ENCODE results near the gene MYO1G.

MYO1G gene

GRCh38 chr7:45003789-45004188, 25.0 kb upstream of the MYO1G start:
- TF ChIP-seq CTCF (IDR thresholded peaks at IDR 0.05; ENCODE audit: extremely low read depth, missing control alignments) = no peak
- no peak for DNase-seq (ENCODE audit: low spot score)

- no peak for DNase-seq (ENCODE audit: low spot score)
- no peak for TF ChIP-seq CTCF (IDR thresholded peaks at IDR 0.05; ENCODE audit: extremely low read depth, missing control alignments)
Measured at GRCh38 chr7:45001826-45002225, 23.0 kb upstream of the MYO1G start.

- TF ChIP-seq CTCF (IDR thresholded peaks at IDR 0.05; ENCODE audit: extremely low read depth, missing control alignments) = no peak
- DNase-seq (ENCODE audit: low spot score) = peak; percentile 52
Measured at GRCh38 chr7:45001138-45001694, 22.4 kb upstream of the MYO1G start.

GRCh38 chr7:45000093-45001032, 21.5 kb upstream of the MYO1G start, which contains the start of gene CCM2:
TSS of gene CCM2 (plus strand) at chr7:45000201. CDS start at chr7:45000334, 133 bp downstream.
- DNase-seq (ENCODE audit: low spot score) = no peak
- no peak for TF ChIP-seq CTCF (IDR thresholded peaks at IDR 0.05; ENCODE audit: extremely low read depth, missing control alignments)

- no peak for TF ChIP-seq CTCF (IDR thresholded peaks at IDR 0.05; ENCODE audit: extremely low read depth, missing control alignments)
- DNase-seq (ENCODE audit: low spot score) = peak; percentile 97
Measured at GRCh38 chr7:44999245-45000092, 20.7 kb upstream of the MYO1G start.

GRCh38 chr7:44998153-44998871, 19.5 kb upstream of the MYO1G start:
- TF ChIP-seq CTCF (IDR thresholded peaks at IDR 0.05; ENCODE audit: extremely low read depth, missing control alignments) = no peak
- no peak for DNase-seq (ENCODE audit: low spot score)
